Hematopoietic multipotent progenitor cell treated with erythropoietin and hydrocortisone succinate and interleukin-3 and kit ligand, for 8 days (in vitro differentiated cells): ENCODE measurements around the gene CPEB1.
"Not testable (repeated sequence)": the region's sequence is repeated elsewhere in the genome, so short reads cannot be mapped to it uniquely, and the experiment has no call there.

ENCODE experiments used
- DNase-seq: peaks from one replicate; pipeline ENCODE4 v3.0.0-alpha.2; 2015

CPEB1 gene

DNA sequence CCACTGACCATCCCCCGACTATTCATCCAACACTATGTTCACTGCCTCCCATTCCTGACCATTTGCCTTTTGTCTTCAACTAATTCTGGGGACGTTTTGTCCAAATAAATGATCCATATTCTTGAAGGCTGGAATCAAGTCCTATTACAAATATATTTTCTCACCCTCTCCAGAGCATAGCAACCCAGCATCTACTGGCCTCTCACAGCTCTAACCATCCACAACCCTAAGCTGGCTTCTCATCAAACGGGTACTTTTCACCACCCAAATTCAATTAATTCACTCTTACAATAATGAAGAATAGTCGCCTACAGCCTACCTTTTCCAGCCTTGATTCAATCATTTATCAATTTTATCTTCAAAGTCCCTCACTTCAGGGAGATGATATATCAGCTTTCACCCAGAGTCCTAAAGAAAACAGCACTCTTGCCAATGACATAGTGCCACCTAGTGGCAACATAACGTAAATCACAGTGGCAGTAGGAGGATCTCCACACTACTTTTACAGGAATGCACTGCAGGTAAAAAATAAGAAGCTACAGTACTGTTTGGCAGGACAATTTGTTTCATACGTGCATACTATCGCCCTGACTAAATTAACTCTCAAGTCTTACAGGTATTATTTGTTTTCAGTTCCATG lies 144.3 kb downstream of the CPEB1 start:
- DNase-seq = not testable (repeated sequence)

DNA sequence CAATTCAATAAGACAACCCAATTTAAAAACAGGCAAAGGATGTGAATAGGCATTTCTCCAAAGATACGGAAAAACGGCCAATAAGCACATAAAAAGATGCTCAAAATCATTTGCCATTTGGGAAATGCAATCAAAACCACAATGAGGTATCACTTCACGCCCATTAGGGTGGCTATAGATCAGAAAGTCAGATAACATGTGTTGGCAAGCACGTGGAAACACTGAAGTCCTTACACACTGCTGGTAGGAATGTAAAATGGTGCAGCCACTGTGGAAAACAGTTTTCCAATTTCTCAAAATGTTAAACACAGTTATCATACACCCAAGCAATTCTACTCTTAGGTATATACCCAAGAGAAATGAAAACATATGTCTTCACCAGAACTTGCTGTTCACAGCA lies 146.4 kb downstream of the CPEB1 start:
- DNase-seq = not testable (repeated sequence)

DNA sequence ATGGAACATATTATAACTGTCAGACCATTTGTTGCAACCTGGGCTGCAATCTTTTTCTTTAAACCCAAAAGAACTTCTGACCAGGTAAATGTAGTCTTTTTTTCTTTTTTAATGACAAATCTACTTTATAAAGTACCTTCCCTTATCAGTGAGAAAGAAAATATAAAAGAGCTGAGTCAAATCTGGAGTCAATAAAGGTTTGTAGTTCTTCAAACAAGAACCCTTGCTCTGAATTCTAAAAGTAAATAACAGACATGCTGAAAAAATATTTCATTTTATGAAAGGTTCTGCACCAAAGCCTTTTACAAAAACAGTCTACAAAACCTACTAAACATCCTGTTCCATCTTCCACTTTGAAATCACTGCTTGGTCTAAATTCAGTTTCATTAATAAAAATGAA lies 149.2 kb downstream of the CPEB1 start:
- not testable (repeated sequence) for DNase-seq
